Measurements from ENCODE around the gene ATG7.

Gene ATG7

GRCh38 chr3:11434017-11434526 is 161.9 kb downstream of the ATG7 start:
- TF ChIP-seq, protein P1, sequence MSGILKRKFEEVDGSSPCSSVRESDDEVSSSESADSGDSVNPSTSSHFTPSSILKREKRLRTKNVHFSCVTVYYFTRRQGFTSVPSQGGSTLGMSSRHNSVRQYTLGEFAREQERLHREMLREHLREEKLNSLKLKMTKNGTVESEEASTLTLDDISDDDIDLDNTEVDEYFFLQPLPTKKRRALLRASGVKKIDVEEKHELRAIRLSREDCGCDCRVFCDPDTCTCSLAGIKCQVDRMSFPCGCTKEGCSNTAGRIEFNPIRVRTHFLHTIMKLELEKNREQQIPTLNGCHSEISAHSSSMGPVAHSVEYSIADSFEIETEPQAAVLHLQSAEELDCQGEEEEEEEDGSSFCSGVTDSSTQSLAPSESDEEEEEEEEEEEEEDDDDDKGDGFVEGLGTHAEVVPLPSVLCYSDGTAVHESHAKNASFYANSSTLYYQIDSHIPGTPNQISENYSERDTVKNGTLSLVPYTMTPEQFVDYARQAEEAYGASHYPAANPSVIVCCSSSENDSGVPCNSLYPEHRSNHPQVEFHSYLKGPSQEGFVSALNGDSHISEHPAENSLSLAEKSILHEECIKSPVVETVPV (CRISPR knock-in tag; IDR thresholded peaks at IDR 0.05): no peak
- TF ChIP-seq CSDC2 (CRISPR knock-in tag; IDR thresholded peaks at IDR 0.05): no peak
- TF ChIP-seq PPARA (CRISPR knock-in tag; IDR thresholded peaks at IDR 0.05; ENCODE audit: borderline replicate concordance): no peak
- TF ChIP-seq, protein P2, sequence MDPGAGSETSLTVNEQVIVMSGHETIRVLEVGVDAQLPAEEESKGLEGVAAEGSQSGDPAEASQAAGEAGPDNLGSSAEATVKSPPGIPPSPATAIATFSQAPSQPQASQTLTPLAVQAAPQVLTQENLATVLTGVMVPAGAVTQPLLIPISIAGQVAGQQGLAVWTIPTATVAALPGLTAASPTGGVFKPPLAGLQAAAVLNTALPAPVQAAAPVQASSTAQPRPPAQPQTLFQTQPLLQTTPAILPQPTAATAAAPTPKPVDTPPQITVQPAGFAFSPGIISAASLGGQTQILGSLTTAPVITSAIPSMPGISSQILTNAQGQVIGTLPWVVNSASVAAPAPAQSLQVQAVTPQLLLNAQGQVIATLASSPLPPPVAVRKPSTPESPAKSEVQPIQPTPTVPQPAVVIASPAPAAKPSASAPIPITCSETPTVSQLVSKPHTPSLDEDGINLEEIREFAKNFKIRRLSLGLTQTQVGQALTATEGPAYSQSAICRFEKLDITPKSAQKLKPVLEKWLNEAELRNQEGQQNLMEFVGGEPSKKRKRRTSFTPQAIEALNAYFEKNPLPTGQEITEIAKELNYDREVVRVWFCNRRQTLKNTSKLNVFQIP (CRISPR knock-in tag; IDR thresholded peaks at IDR 0.05; ENCODE audit: borderline replicate concordance, low read depth): no peak
- TF ChIP-seq ISL1 (CRISPR knock-in tag; IDR thresholded peaks at IDR 0.05): 0 out of 2 replicates have a peak, but pooled peaks have one; percentile 7
- peak; percentile 68; the same call in 1 of the 2 replicates for TF ChIP-seq TCF4 (CRISPR knock-in tag; IDR thresholded peaks at IDR 0.05; ENCODE audit: borderline replicate concordance)
- TF ChIP-seq OSR1 (CRISPR knock-in tag; IDR thresholded peaks at IDR 0.05): no peak
- no peak for TF ChIP-seq ESRRG (CRISPR knock-in tag; IDR thresholded peaks at IDR 0.05)
- no peak for TF ChIP-seq RARB (CRISPR knock-in tag; IDR thresholded peaks at IDR 0.05)
- peak; percentile 92 for ATAC-seq

- ATAC-seq: no peak
- TF ChIP-seq ARNTL (CRISPR knock-in tag; IDR thresholded peaks at IDR 0.05; ENCODE audit: borderline replicate concordance, low read depth) (no peak), PPARA (CRISPR knock-in tag; IDR thresholded peaks at IDR 0.05; ENCODE audit: borderline replicate concordance) (no peak), PATZ1 (CRISPR knock-in tag; IDR thresholded peaks at IDR 0.05; ENCODE audit: borderline replicate concordance) (no peak), ZNF565 (CRISPR knock-in tag; conservative IDR thresholded peaks at IDR 0.05; ENCODE audit: low read depth) (no peak), GLIS3 (CRISPR knock-in tag; IDR thresholded peaks at IDR 0.05) (no peak), ZNF70 (CRISPR knock-in tag; IDR thresholded peaks at IDR 0.05) (no peak), TOX (CRISPR knock-in tag; IDR thresholded peaks at IDR 0.05; ENCODE audit: borderline replicate concordance) (no peak)
- TF ChIP-seq, protein P3, sequence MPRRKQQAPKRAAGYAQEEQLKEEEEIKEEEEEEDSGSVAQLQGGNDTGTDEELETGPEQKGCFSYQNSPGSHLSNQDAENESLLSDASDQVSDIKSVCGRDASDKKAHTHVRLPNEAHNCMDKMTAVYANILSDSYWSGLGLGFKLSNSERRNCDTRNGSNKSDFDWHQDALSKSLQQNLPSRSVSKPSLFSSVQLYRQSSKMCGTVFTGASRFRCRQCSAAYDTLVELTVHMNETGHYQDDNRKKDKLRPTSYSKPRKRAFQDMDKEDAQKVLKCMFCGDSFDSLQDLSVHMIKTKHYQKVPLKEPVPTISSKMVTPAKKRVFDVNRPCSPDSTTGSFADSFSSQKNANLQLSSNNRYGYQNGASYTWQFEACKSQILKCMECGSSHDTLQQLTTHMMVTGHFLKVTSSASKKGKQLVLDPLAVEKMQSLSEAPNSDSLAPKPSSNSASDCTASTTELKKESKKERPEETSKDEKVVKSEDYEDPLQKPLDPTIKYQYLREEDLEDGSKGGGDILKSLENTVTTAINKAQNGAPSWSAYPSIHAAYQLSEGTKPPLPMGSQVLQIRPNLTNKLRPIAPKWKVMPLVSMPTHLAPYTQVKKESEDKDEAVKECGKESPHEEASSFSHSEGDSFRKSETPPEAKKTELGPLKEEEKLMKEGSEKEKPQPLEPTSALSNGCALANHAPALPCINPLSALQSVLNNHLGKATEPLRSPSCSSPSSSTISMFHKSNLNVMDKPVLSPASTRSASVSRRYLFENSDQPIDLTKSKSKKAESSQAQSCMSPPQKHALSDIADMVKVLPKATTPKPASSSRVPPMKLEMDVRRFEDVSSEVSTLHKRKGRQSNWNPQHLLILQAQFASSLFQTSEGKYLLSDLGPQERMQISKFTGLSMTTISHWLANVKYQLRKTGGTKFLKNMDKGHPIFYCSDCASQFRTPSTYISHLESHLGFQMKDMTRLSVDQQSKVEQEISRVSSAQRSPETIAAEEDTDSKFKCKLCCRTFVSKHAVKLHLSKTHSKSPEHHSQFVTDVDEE (CRISPR knock-in tag; IDR thresholded peaks at IDR 0.05): no peak
- TF ChIP-seq, protein P2 (CRISPR knock-in tag; IDR thresholded peaks at IDR 0.05; ENCODE audit: borderline replicate concordance, low read depth): no peak
Observed at GRCh38 chr3:11434563-11435096, 162.4 kb downstream of the ATG7 start.

GRCh38 chr3:11435440-11436165 is 163.4 kb downstream of the ATG7 start:
- no peak for ATAC-seq
- TF ChIP-seq TOX (CRISPR knock-in tag; IDR thresholded peaks at IDR 0.05; ENCODE audit: borderline replicate concordance): no peak
- TF ChIP-seq ARNTL (CRISPR knock-in tag; IDR thresholded peaks at IDR 0.05; ENCODE audit: borderline replicate concordance, low read depth): no peak
- TF ChIP-seq, protein P2 (CRISPR knock-in tag; IDR thresholded peaks at IDR 0.05; ENCODE audit: borderline replicate concordance, low read depth): no peak
- no peak for TF ChIP-seq TCF4 (CRISPR knock-in tag; IDR thresholded peaks at IDR 0.05; ENCODE audit: borderline replicate concordance)
- no peak for TF ChIP-seq ZNF70 (CRISPR knock-in tag; IDR thresholded peaks at IDR 0.05)
- no peak for TF ChIP-seq ZFP30 (CRISPR knock-in tag; IDR thresholded peaks at IDR 0.05)
- TF ChIP-seq ISL1 (CRISPR knock-in tag; IDR thresholded peaks at IDR 0.05): no peak
- TF ChIP-seq, protein P1 (CRISPR knock-in tag; IDR thresholded peaks at IDR 0.05): no peak
- TF ChIP-seq CSDC2 (CRISPR knock-in tag; IDR thresholded peaks at IDR 0.05): no peak
- TF ChIP-seq PATZ1 (CRISPR knock-in tag; IDR thresholded peaks at IDR 0.05; ENCODE audit: borderline replicate concordance): no peak
